Hematopoietic multipotent progenitor cell treated with erythropoietin and hydrocortisone succinate and interleukin-3 and kit ligand, for 15 days (in vitro differentiated cells): Measurements from ENCODE around the gene RAB3D.

Experiments
- DNase-seq: peaks from one replicate; pipeline ENCODE4 v3.0.0-alpha.2; 2015; ENCODE audit warnings: low spot score

The RAB3D gene

GRCh38 chr19:11295180-11295579 lies 44.3 kb downstream of the RAB3D start:
- no peak for DNase-seq

DNA sequence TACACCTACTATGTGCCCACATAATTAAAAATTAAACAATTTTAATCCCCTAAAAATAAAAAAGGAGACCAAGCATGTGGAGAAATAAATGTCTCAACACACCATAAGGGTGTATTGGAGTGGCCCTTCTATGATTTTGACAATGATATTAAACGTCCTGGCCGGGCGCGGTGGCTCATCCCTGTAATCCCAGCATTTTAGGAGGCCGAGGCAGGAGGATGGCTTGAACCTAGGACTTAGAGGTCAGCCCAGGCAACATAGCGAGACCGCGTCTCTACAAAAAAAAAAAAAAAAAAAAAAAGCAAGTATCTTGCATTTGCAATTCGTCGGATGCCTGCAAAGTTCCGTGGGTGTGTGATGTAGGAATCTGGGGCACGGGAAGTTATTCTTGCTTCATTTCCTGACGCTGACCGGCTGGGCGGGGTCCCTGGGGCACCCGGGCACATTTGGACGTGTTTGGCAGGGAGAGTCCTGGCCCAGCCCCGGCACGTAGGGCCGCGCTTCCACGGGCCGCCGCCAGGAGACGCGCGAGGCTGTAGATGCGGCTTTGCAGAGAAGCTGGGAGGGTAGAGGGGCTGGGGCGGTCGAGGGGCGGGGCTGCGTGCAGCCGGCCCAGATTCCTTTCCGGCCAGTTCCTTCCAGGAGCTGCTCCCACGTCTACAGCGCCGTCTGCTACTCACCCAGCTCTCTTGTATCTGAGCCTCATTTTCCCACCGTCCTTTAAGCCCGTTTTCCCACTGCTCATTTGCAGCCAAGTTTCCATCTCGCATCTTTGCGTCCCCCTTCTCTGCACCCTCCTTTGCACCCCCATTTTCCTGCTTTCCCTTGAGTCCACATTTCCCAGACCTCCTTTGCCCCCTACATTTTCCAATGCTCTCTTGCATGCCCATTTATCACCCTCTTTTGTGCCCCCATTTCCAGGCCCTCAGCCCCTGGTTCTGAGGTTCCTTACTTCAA lies 45.7 kb downstream of the RAB3D start:
- peak; percentile 62 for DNase-seq

DNA sequence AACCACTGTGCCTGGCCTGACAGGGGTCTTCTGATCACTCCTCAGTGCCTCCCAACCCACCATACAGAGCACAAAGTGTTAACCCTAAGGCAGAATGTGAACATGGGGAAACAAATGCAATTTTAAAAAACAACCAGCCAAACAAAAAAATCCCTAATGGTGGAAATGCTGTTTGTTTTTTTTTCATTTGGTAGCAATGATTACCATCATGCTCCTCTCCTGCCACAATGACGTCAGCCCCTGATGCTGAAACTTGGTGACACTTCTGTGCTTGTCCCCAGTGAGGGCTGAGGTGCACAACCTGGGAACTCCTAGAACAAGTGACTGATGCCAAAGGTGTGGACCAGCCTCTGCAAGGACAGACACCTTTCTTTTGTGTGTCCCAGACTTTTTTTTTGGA lies 47.5 kb downstream of the RAB3D start:
- no peak for DNase-seq

- no peak for DNase-seq
Measured at GRCh38 chr19:11291415-11291814, 48.0 kb downstream of the RAB3D start.

GRCh38 chr19:11290256-11290655 lies 49.2 kb downstream of the RAB3D start:
- DNase-seq = no peak

DNA sequence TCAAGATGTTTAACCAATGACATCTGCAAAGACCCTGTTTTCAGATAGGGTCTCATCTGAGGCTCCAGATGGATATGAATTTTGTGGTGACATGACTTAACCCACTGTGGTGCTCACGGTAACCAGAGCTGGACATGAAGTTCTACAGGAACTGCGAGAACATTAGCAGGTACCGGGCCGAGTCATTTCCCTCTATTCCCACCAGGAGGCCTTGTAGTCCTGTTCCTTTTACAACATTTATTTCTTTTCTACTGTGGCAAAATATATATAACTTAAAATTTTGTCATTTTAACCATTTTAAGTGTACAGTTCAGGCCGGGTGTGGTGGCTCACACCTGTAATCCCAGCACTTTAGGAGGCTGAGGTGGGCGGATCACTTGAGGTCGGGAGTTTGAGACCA lies 51.1 kb downstream of the RAB3D start:
- no peak for DNase-seq

DNA sequence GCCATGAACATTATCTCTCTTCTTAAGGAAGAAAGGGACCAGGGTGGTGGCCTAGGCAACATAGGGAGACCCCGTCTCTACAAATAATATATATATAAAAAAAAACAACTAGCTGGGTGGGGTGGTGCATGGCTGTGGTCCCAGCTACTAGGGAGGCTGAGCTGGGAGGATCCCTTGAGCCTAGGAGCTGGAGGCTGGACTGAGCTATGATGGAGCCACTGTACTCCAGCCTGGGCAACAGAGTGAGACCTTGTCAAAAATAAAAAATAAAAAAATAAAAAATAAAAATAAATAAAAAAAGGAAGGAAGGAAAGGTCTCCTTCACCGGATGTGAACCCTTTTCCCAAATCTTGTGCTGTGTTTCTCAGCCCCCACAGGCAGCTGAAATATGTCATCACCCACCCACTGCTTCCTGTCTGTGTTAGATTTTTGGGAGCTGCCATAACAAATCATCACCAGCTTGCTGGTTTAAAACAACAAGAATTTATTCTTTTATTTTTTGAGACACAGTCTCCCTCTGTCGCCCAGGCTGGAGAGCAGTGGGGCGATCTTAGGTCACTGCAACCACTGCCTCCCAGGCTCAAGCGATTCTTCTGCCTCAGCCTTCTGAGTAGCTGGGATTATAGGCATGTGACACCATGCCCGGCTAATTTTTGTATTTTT lies 53.0 kb downstream of the RAB3D start:
- no peak for DNase-seq

DNA sequence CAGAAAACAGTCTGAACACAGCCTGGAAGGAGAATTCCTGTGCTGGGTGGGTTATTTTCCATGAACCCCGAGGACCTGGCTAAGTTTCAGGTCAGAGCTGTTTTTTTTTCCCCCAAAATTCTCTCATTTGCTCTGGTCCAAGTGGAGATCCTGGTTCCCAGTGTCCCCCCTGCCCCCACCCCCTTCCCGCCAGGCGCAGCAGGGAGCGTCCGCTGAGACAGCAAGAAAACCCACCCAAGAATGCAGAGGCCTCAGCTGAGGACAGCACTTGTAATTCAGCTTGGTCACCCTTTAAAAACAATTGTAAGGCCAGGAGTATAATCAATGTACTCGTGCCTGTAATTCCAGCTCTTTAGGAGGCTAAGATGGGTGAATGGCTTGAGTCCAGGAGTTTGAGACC lies 54.9 kb downstream of the RAB3D start:
- no peak for DNase-seq

- DNase-seq = no peak
Measured at GRCh38 chr19:11281356-11282049, 58.0 kb downstream of the RAB3D start.

- no peak for DNase-seq
Measured at GRCh38 chr19:11279505-11280236, 59.8 kb downstream of the RAB3D start.

DNA sequence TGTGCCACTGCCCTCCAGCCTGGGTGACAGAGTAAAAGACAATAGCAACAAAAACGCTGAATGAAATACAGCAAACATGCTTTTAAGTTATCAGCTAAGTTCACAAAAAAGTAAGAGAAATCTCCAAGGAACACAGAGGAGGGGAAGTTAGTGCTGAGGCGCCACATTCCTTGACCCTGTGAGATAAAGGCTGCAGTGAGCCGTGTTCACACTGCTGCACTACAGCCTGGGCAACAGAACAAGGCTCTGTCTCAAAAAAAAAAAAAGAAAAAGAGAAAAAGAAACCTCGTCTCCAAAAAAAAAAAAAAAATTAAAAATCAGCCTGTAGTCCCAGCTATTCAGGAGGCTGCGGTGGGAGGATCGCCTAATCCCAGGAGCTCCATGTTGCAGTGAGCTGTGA lies 60.8 kb downstream of the RAB3D start:
- DNase-seq = no peak

GRCh38 chr19:11274533-11275086 lies 64.8 kb downstream of the RAB3D start:
- no peak for DNase-seq

DNA sequence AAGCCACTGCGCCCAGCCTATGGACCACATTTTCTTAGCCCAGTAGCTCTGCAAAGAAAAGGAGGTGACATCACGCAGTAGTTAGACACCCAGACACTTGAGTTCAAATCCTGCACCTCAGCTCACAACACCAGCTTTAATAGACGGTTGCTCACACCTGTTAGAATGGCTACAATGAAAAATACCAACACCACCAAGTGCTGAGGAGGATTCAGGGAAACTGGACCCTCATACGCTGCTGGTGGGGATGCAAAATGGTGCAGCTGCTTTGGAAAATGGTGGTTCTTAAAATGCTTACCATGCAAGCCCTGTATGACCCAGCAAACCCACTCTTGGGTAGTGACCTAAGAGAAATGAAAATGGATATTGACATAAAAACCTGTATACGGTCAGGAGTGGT lies 65.5 kb downstream of the RAB3D start:
- DNase-seq = no peak

DNA sequence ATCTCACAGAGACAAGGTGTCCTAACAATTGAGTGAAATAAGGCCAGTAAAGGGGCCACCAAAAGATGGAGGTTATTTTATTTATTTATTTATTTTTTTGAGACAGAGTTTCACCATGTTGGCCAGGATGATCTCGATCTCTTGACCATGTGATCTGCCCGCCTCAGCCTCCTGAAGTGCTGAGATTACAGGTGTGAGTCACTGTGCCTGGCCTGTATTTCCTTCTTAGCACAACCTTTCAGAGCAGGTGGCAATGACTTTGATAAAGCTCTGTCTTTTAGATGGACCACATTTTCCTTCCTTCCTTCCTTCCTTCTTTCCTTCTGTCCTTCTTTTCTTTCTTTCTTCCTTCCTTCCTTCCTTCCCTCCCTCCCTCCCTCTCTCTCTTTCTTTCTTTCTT lies 66.2 kb downstream of the RAB3D start:
- no peak for DNase-seq
